HL-60 (cell line): ENCODE measurements around the gene POLR1H.

Source experiments
- CTCF ChIP-seq: IDR thresholded peaks from one replicate; pipeline ENCODE4 v1.5.1; 2011; ENCODE audit warnings: low read length, control low read depth, inconsistent platforms; ENCODE audit not compliant: insufficient read depth
- GABPA ChIP-seq: IDR thresholded peaks from 2 replicates; pipeline ENCODE4 v1.6.1; 2012; ENCODE audit warnings: low read depth
- POLR2AphosphoS5 ChIP-seq: IDR thresholded peaks from 2 replicates; pipeline ENCODE4 v1.6.1; 2012; ENCODE audit warnings: low read depth
- SPI1 ChIP-seq: IDR thresholded peaks from 2 replicates; pipeline ENCODE4 v1.6.1; 2012; ENCODE audit warnings: low read depth, mild to moderate bottlenecking, borderline replicate concordance

GRCh38 chr6:30031381-30031780, 29.7 kb upstream of the POLR1H start:
- TF ChIP-seq CTCF (no peak), GABPA (no peak), POLR2AphosphoS5 (no peak), SPI1 (no peak)
